Mesenchymal stem cell (in vitro differentiated cells and primary cell): Measurements from ENCODE around the gene APEX1.
"Not testable (repeated sequence)": the region's sequence is repeated elsewhere in the genome, so short reads cannot be mapped to it uniquely, and the experiment has no call there.

Experiments used
- DNase-seq: peaks from one replicate; pipeline ENCODE4 v3.0.0-alpha.2; 2013
- H2AFZ ChIP-seq: one replicate; pipeline ENCODE4 v1.6.1; 2013; ENCODE audit warnings: low read depth, mild to moderate bottlenecking, control low read depth, inconsistent platforms, low read length, moderate library complexity
- H2AK5ac ChIP-seq: 2 replicates; pipeline ENCODE4 v1.6.1; 2013; ENCODE audit warnings: low read length, moderate library complexity, mild to moderate bottlenecking, inconsistent platforms; ENCODE audit not compliant: severe bottlenecking
- H2BK120ac ChIP-seq: one replicate; pipeline ENCODE4 v1.6.1; 2013; ENCODE audit warnings: low read depth, mild to moderate bottlenecking, inconsistent platforms, low read length, moderate library complexity
- H2BK12ac ChIP-seq, 2 experiments: one replicate each; pipeline ENCODE4 v1.6.1; 2013; ENCODE audit warnings: inconsistent platforms in 2 of 2, low read length in 2 of 2, mild to moderate bottlenecking in 2 of 2, moderate library complexity in 2 of 2, control low read depth in 1 of 2
- H2BK15ac ChIP-seq: one replicate; pipeline ENCODE4 v1.6.1; 2013; ENCODE audit warnings: mild to moderate bottlenecking, low read depth, inconsistent platforms; ENCODE audit not compliant: poor library complexity, severe bottlenecking
- H2BK5ac ChIP-seq: 2 replicates; pipeline ENCODE4 v1.6.1; 2013; ENCODE audit warnings: low read depth, mild to moderate bottlenecking, low read length, control low read depth, inconsistent platforms; ENCODE audit not compliant: poor library complexity, severe bottlenecking
- H3K14ac ChIP-seq, 2 experiments: one replicate each; pipeline ENCODE4 v1.6.1; 2013; ENCODE audit warnings: inconsistent platforms in 2 of 2, low read length in 2 of 2, control low read depth in 1 of 2, mild to moderate bottlenecking in 1 of 2, moderate library complexity in 1 of 2
- H3K18ac ChIP-seq, 2 experiments: one replicate each; pipeline ENCODE4 v1.6.1; 2013; ENCODE audit warnings: inconsistent platforms in 2 of 2, low read length in 2 of 2, control low read depth in 1 of 2, low read depth in 1 of 2, mild to moderate bottlenecking in 1 of 2
- H3K23ac ChIP-seq, 2 experiments: one replicate each; pipeline ENCODE4 v1.6.1; 2013; ENCODE audit warnings: inconsistent platforms in 2 of 2, low read length in 2 of 2, mild to moderate bottlenecking in 2 of 2, moderate library complexity in 2 of 2, control low read depth in 1 of 2
- H3K27ac ChIP-seq: 2 replicates; pipeline ENCODE4 v1.5.1; 2013; ENCODE audit warnings: mild to moderate bottlenecking, moderate library complexity, low read length, control low read depth, inconsistent platforms; ENCODE audit not compliant: poor library complexity, severe bottlenecking
- H3K27me3 ChIP-seq, 2 experiments: 2 replicates each; pipeline versions ENCODE4 v1.6.1 to v1.7.0; 2013; ENCODE audit warnings: low read length in 2 of 2, mild to moderate bottlenecking in 2 of 2, moderate library complexity in 2 of 2, control low read depth in 1 of 2, inconsistent platforms in 1 of 2; ENCODE audit not compliant: control insufficient read depth in 1 of 2, insufficient read depth in 1 of 2
- H3K36me3 ChIP-seq, 2 experiments: 2 replicates each; pipeline versions ENCODE4 v1.6.1 to v1.7.0; 2013; ENCODE audit warnings: low read length in 2 of 2, control low read depth in 1 of 2, inconsistent platforms in 1 of 2, low read depth in 1 of 2, mild to moderate bottlenecking in 1 of 2; ENCODE audit not compliant: insufficient read depth in 2 of 2, control insufficient read depth in 1 of 2
- H3K4ac ChIP-seq, 2 experiments: one replicate each; pipeline ENCODE4 v1.6.1; 2013; ENCODE audit warnings: inconsistent platforms in 2 of 2, low read length in 2 of 2, mild to moderate bottlenecking in 2 of 2, moderate library complexity in 2 of 2, control low read depth in 1 of 2, low read depth in 1 of 2
- H3K4me1 ChIP-seq: 2 replicates; pipeline ENCODE4 v1.6.1; 2013; ENCODE audit warnings: low read depth, low read length, control low read depth; ENCODE audit not compliant: control insufficient read depth, insufficient read depth
- H3K4me2 ChIP-seq: 2 replicates; pipeline ENCODE4 v1.6.1; 2013; ENCODE audit warnings: low read length, mild to moderate bottlenecking, inconsistent platforms; ENCODE audit not compliant: poor library complexity, severe bottlenecking
- H3K4me3 ChIP-seq, 2 experiments: 2 replicates each; pipeline versions ENCODE4 v1.5.1 to v1.7.0; 2013; ENCODE audit warnings: low read length in 2 of 2, mild to moderate bottlenecking in 2 of 2, control low read depth in 1 of 2, low read depth in 1 of 2; ENCODE audit not compliant: insufficient read depth in 1 of 2
- H3K79me1 ChIP-seq: replicated peaks from 2 replicates; pipeline ENCODE4 v1.6.1; 2013; ENCODE audit warnings: mild to moderate bottlenecking, control low read depth, low read length, inconsistent platforms; ENCODE audit not compliant: poor library complexity, severe bottlenecking
- H3K9ac ChIP-seq: 2 replicates; pipeline ENCODE4 v1.7.0; 2013; ENCODE audit warnings: mild to moderate bottlenecking, low read length, moderate library complexity
- H3K9me3 ChIP-seq: 2 replicates; pipeline ENCODE4 v1.7.0; 2013; ENCODE audit warnings: mild to moderate bottlenecking, low read length; ENCODE audit not compliant: control insufficient read depth
- H4K8ac ChIP-seq: one replicate; pipeline ENCODE4 v1.6.1; 2013; ENCODE audit warnings: inconsistent platforms, mild to moderate bottlenecking, low read length, moderate library complexity
- H4K91ac ChIP-seq: one replicate; pipeline ENCODE4 v1.6.1; 2013; ENCODE audit warnings: mild to moderate bottlenecking, low read length, inconsistent platforms
- WGBS: methylation state at CpG from one replicate; pipeline ENCODE4 v1.1.7; 2013; ENCODE audit warnings: mixed read lengths; 5-methylcytosine and 5-hydroxymethylcytosine counted together

Gene APEX1

DNA sequence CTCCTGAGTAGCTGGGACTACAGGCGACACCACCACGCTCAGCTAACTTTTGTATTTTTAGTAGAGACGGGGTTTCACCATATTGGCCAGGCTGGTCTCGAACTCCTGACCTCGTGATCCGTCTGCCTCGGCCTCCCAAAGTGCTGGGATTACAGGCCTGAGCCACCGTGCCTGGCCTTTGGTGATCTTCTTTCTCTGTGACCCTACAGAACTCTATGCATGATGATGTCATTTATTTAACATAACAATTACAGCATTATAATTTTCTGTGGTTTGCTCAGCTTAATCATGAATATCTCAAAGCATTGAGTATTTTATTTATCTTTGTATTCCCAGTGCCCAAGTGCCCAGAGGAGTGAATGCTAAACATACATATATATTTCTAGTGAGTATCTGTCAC, 2.2 kb upstream of the APEX1 start:
- not testable (repeated sequence) for H3K4ac ChIP-seq, H3K4me2 ChIP-seq, H3K23ac ChIP-seq, H2AFZ ChIP-seq, H2BK15ac ChIP-seq, H3K9ac ChIP-seq, H2BK120ac ChIP-seq, H2BK5ac ChIP-seq, H3K18ac ChIP-seq, H3K14ac ChIP-seq, H3K4me1 ChIP-seq, H2AK5ac ChIP-seq, DNase-seq, H4K8ac ChIP-seq, H3K9me3 ChIP-seq, H3K4me3 ChIP-seq, H4K91ac ChIP-seq, H3K27ac ChIP-seq, H2BK12ac ChIP-seq, H3K27me3 ChIP-seq
- WGBS = 98% methylated on average over 8 of the region's 8 CpGs
- Histone ChIP-seq H3K36me3 (peaks cover 33 to 63% of the 10 kb centered on the region in 2 experiments), H3K79me1 (peaks cover 13% of the 10 kb centered on the region)

DNA sequence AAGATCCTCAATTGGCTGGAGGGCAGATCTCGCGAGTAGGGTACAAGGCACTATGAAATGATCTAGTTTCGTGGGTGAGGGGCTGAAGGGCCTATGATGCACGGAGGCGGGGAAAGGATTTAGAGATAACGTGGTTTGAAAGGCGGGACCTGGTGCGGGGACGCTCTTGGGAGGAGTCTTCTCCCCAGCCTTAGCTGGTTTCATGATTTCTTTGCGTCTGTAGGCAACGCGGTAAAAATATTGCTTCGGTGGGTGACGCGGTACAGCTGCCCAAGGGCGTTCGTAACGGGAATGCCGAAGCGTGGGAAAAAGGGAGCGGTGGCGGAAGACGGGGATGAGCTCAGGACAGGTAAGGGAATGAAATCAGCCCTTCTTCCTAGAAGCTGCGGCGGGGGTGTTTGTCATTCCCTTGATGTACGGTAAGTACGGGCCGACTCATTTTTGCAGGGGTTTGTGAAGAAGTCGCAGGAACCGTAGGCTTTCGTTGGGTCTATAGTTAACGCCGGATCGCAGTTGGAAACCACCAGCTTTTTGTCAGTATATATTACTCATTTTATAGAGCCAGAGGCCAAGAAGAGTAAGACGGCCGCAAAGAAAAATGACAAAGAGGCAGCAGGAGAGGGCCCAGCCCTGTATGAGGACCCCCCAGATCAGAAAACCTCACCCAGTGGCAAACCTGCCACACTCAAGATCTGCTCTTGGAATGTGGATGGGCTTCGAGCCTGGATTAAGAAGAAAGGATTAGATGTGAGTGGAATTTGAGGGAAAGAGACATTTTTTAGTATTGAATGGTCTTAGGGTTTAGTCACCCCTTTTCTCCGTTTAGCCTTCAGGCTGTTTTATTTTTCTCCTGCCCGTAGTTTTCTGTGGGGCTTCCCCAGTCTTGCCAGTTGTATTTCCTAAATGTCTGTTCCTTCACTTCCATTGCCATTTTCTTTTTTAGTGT, 602 bp downstream of the APEX1 start:
- Histone ChIP-seq H3K23ac (no peak overlapping the region), H2BK5ac (peak overlapping the region; percentile 92), H4K8ac (peak overlapping the region; percentile 97), H3K27me3 (no peaks in the 10 kb centered on the region), H3K18ac (peak overlapping the region; percentile 91 to 97), H3K14ac (no peak overlapping the region), H3K4ac (peak overlapping the region; percentile 59 to 69), H3K27ac (peak overlapping the region; percentile 100), H2AK5ac (peak overlapping the region; percentile 63), H3K9ac (peak overlapping the region; percentile 94), H2AFZ (peak overlapping the region; percentile 93), H3K9me3 (no peaks in the 10 kb centered on the region), H3K4me3 (peak overlapping the region; percentile 65 to 95), H3K36me3 (peaks cover 31 to 59% of the 10 kb centered on the region in 2 experiments), H3K79me1 (peaks cover 17% of the 10 kb centered on the region), H2BK12ac (no peak overlapping the region), H2BK120ac (no peak overlapping the region), H2BK15ac (no peak overlapping the region), H3K4me2 (peak overlapping the region; percentile 79), H3K4me1 (peaks cover 9% of the 10 kb centered on the region), H4K91ac (peak overlapping the region; percentile 56)
- whole genome bisulfite sequencing = 2% methylated on average over 33 of the region's 39 CpGs
- peak; percentile 97 for DNase-seq

DNA sequence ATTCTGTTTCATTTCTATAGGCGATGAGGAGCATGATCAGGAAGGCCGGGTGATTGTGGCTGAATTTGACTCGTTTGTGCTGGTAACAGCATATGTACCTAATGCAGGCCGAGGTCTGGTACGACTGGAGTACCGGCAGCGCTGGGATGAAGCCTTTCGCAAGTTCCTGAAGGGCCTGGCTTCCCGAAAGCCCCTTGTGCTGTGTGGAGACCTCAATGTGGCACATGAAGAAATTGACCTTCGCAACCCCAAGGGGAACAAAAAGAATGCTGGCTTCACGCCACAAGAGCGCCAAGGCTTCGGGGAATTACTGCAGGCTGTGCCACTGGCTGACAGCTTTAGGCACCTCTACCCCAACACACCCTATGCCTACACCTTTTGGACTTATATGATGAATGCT, 1.9 kb downstream of the APEX1 start:
- H3K9ac ChIP-seq = peak overlapping the region; percentile 94
- H2BK120ac ChIP-seq = no peak overlapping the region
- peak overlapping the region in 1 of 2 experiments; percentile 95 for H3K4me3 ChIP-seq
- H3K4me1 ChIP-seq = peaks cover 11% of the 10 kb centered on the region
- WGBS = 95% methylated on average over 13 of the region's 13 CpGs
- H3K14ac ChIP-seq = no peak overlapping the region
- no peak overlapping the region for H2BK12ac ChIP-seq
- H2BK15ac ChIP-seq = no peak overlapping the region
- no peak overlapping the region for H4K91ac ChIP-seq
- no peak overlapping the region for H3K18ac ChIP-seq
- no peak overlapping the region for H2BK5ac ChIP-seq
- no peak overlapping the region for H2AK5ac ChIP-seq
- no peaks in the 10 kb centered on the region for H3K27me3 ChIP-seq
- no peak overlapping the region for H3K27ac ChIP-seq
- peaks cover 12% of the 10 kb centered on the region for H3K79me1 ChIP-seq
- H3K4ac ChIP-seq = no peak overlapping the region
- no peaks in the 10 kb centered on the region for H3K9me3 ChIP-seq
- peaks cover 28 to 48% of the 10 kb centered on the region in 2 experiments for H3K36me3 ChIP-seq
- H2AFZ ChIP-seq = no peak overlapping the region
- no peak overlapping the region for H4K8ac ChIP-seq
- H3K4me2 ChIP-seq = no peak overlapping the region
- no peak overlapping the region for H3K23ac ChIP-seq
- no peak for DNase-seq

DNA sequence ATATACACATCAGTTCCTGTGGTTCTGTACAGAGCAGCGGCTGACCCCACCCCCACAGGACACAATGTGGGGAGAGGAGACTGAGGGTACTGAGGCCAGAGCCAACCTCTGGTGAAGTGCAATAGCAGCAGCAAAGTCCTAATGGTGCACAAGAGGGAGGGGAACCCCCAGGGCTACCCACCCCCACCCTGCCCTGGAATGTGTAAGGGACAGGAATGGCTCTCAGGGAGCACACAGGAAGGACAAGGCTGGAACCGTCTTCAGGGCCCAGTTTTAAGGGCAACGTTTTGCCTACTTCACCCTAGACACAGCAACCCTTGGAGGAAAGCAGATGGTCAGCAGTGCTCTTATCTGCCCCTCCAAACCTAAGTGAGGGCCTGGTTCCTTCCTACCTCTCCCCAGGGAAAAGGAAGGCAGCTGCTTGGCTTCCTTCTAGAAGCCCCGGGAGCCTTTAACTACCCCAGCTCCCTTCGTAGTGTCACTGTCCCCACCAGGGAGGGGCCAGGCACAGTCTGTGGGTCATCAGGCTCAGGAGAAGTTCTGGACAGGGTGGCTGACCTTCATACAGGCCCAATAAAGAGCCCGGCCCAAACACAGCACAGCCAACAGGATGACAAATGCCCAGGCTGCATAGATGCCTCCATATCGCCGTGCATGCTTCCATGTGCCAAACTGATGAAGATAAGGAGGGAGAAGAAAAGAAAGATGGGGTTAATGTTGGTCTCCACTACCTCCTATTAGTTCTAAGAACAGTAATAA, 3.2 kb downstream of the APEX1 start:
- H3K23ac ChIP-seq = no peak overlapping the region
- H2AFZ ChIP-seq = no peak overlapping the region
- no peak overlapping the region for H2BK15ac ChIP-seq
- no peak overlapping the region for H3K4me3 ChIP-seq
- no peak overlapping the region for H2BK5ac ChIP-seq
- H3K27me3 ChIP-seq = no peaks in the 10 kb centered on the region
- no peak overlapping the region for H3K18ac ChIP-seq
- WGBS = 77% methylated on average over 6 of the region's 8 CpGs
- no peaks in the 10 kb centered on the region for H3K9me3 ChIP-seq
- H3K4me1 ChIP-seq = peaks cover 11% of the 10 kb centered on the region
- no peak overlapping the region for H3K14ac ChIP-seq
- H2BK12ac ChIP-seq = no peak overlapping the region
- H3K79me1 ChIP-seq = peaks cover 9% of the 10 kb centered on the region
- H3K4ac ChIP-seq = no peak overlapping the region
- H3K27ac ChIP-seq = no peak overlapping the region
- no peak overlapping the region for H2AK5ac ChIP-seq
- peaks cover 21 to 42% of the 10 kb centered on the region in 2 experiments for H3K36me3 ChIP-seq
- no peak overlapping the region for H4K8ac ChIP-seq
- no peak overlapping the region for H2BK120ac ChIP-seq
- no peak overlapping the region for H3K4me2 ChIP-seq
- peak overlapping the region; percentile 94 for H3K9ac ChIP-seq
- DNase-seq = no peak
- H4K91ac ChIP-seq = no peak overlapping the region
